DMS53 treated with DMSO at 0.1 percent for 48 hours (cell line): Measurements from ENCODE around the gene SLC38A1.

ENCODE experiments used
- DNase-seq: peaks from one replicate; lab custom pipeline; 2025; ENCODE audit not compliant: unreplicated experiment; lab: John Stamatoyannopoulos, UW

The SLC38A1 gene

DNA sequence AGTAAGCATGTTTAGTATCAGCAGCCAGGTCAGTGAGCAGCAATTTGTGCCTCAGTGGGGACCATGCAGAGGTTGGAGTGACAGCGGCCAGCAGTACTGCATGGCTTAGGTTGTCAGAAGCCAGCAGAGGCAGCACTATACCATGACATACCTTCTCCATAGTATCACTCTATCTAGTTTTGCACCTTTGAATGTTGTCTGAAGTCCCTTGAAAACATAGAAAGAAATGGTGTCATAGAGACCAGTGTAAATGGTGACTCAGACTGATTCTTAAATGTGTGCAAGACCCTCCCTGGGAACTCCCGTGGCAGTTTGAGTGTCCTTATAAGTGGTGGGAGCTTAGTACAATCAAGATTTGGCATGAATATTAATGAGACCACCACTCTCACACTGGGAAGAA is 124.4 kb downstream of the SLC38A1 start:
- DNase-seq: no peak

DNA sequence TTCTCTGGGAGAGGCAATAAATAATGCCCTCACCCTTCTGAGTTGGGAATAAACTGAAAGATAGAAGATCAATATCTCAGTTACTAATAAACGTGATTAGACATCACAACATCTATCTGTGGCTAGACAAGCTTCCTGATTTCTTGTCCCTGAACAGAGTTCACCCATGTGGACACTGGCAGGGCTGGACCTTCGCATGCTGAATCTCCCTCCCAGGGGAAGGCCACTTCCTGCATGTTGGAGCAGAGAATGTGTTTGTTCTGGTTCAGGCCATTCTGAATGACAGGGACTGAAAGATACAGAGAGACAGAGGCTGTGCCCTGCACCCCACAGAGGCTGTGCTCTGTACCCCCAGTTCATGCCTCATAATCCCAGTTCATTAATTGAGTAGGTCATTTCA is 132.6 kb downstream of the SLC38A1 start:
- no peak for DNase-seq

DNA sequence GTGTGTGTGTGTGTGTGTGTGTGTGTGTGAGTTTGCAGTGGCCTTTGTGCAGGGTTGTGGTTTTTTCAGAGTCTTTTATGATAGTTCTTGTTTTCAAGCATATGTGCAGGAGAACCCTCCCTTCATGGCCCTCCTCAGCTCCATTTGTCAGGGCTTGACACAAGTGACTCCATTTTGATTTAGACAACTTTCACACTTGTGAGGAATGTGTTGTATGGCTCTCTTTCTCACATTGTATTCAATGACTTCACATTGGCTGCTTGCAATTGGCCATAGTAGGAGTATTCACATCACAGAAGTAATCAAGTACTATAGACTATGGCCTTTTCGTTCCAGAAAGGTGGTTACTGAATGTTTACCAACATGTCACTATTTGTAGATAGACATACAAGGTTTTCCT is 133.1 kb downstream of the SLC38A1 start:
- no peak for DNase-seq

DNA sequence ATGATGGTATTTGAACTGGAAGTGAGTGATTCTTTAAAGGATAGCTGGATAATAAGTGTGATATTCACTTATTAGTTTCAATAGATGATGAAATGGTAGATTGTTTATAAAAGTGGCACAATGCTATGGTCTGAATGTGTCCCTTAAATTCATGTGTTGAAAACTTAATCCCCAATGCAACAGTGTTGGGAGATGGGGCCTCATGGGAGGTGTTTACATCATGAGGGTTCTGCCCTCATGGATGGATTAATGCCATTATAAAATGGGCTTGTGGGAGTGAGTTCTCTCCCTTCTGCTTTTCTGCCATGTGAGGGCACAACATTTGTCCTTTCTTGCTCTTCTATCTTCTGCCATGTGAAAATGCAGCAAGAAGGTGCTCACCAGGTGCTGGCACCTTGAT is 134.0 kb downstream of the SLC38A1 start:
- no peak for DNase-seq

DNA sequence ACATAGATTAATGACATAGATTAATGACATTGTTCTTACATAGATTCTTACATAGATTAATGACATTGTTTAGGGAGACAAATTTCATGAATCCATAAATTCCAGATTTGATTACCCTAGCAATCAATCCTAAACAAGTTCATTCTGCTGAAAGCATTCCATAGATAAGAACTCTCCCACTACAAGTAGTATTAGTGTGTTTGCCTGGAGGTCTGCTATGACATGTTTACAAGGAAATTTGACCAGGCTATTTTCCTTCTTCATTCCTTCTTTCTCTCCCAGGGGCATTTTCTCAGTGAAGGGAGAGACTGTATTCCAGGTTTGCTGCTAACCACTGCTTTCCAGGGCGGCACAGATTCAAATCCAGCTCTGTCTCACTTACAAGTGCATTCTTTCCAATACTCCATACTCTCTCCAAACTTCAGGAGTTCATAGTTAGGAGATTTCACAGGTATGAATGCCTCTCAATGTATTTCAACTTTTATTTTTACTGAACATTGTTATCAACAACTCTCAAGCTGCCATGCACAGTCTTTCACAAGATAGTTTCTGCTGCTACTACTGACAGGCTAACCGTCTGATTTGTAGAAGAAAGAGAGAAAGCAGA is 134.5 kb downstream of the SLC38A1 start:
- DNase-seq: no peak

DNA sequence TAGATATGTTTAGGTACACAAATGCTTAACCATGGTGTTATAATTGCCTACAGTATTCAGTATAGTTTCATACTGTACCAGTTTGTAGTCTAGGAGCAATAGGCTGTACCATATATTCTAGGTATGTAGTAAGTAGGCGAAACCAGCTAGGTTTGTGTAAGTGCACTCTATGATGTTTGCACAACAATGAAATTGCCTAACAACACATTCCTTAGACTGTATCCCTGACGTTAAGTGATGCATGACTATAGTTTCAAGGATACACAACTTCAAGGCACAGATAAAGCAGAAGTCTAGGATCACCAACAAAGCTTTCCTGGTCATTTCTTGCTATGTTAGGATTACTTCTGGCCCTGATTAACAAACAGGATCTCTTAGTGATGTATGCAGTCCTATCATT is 135.1 kb downstream of the SLC38A1 start:
- no peak for DNase-seq
